Measurements from ENCODE around the gene ICAM5. TPM values are rescaled to one million over a fixed set of nuclear protein-coding genes. Genes with fewer than 3 reads are reported as not detected.

Gene ICAM5
- total RNA-seq, 1 experiment from 2014 or later = 2.0 TPM

- no peaks in the 10 kb centered on the region for H3K9me2 ChIP-seq (replicated peaks; ENCODE audit: low read length)
- H3K79me2 ChIP-seq (ENCODE audit: low read length) = no peaks in the 10 kb centered on the region
- no peaks in the 10 kb centered on the region for H3K27me3 ChIP-seq (ENCODE audit: low read length)
- no peaks in the 10 kb centered on the region for H4K20me1 ChIP-seq (ENCODE audit: low read length)
- H3K27ac ChIP-seq (ENCODE audit: low read length) = no peak overlapping the region
- no peak overlapping the region for H3K4me2 ChIP-seq (ENCODE audit: low read length)
- BruUV-seq (replicated peaks) = no TSS peak
- ATAC-seq = no peak
- DNase-seq = no peak
- no peaks in the 10 kb centered on the region for H3F3A ChIP-seq (ENCODE audit: low read length, unreplicated experiment)
- H2AFZ ChIP-seq (ENCODE audit: low read length) = no peak overlapping the region
- no peak for TF ChIP-seq CTCF (conservative IDR thresholded peaks at IDR 0.05; ENCODE audit: low read depth, low read length)
- peaks cover 8% of the 10 kb centered on the region for H3K4me1 ChIP-seq (ENCODE audit: insufficient read depth, low read length)
- intact Hi-C loops (cut with micrococcal nuclease) = no loop called here
- CTCF ChIA-PET = no interaction called here
- POLR2A ChIA-PET (ENCODE audit: unreplicated experiment) = no interaction called here
- H3K9me3 ChIP-seq (ENCODE audit: low read length) = no peaks in the 10 kb centered on the region
- no peak overlapping the region for H3K4me3 ChIP-seq (ENCODE audit: low read length)
- H3K9ac ChIP-seq (ENCODE audit: low read length) = no peak overlapping the region
- H3K36me3 ChIP-seq (ENCODE audit: low read depth, low read length) = no peaks in the 10 kb centered on the region; the same call in 1 of the 2 replicates
Observed at GRCh38 chr19:10306327-10306726, 16.6 kb downstream of the ICAM5 start.

DNA sequence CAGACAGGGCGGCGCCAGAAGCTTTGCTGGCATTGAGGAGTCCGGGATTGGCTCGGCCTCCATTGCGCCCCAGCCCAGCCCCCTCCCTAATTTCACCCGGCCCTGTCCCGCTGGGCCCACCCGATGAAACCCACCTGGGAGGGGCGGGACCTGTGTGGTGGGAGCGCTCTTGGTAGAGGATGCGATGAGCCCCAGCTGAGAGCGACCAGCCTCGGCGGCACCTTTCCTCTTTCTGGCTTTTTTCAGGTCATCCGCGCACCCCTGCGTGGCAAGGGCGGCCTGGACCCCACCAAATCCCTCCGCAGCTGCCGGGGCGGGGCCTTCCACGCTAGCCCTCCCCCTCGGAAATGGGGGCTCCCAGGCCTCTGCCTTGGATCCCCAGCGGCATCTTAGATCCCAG, 19.7 kb downstream of the ICAM5 start, which contains the start of gene ZGLP1:
Gene ZGLP1 (minus strand): TSS at position 393 of the 400 bp plus-strand sequence.
- TF ChIP-seq EZH2 (IDR thresholded peaks at IDR 0.05; ENCODE audit: low read length, unreplicated experiment) = no peak
- TF ChIP-seq CTCF (conservative IDR thresholded peaks at IDR 0.05; ENCODE audit: low read depth, low read length) = no peak
- TF ChIP-seq EZH2phosphoT487 (IDR thresholded peaks at IDR 0.05; ENCODE audit: borderline replicate concordance, low read length) = no peak
- intact Hi-C loops (cut with micrococcal nuclease) = no loop called here
- Histone ChIP-seq H3K9me3 (ENCODE audit: low read length) (no peaks in the 10 kb centered on the region), H3K36me3 (ENCODE audit: low read depth, low read length) (no peaks in the 10 kb centered on the region; the same call in 1 of the 2 replicates), H3K4me2 (ENCODE audit: low read length) (no peak within 1 kb of the TSS), H3K4me3 (ENCODE audit: low read length) (no peak within 1 kb of the TSS), H3K9ac (ENCODE audit: low read length) (no peak within 1 kb of the TSS), H3K9me2 (replicated peaks; ENCODE audit: low read length) (no peaks in the 10 kb centered on the region), H3K27ac (ENCODE audit: low read length) (no peak within 1 kb of the TSS), H3K27me3 (ENCODE audit: low read length) (no peaks in the 10 kb centered on the region), H4K20me1 (ENCODE audit: low read length) (no peaks in the 10 kb centered on the region), H3K4me1 (ENCODE audit: insufficient read depth, low read length) (0 out of 2 replicates have a peak, but pooled peaks cover under 1% of the 10 kb centered on the region), H3F3A (ENCODE audit: low read length, unreplicated experiment) (no peaks in the 10 kb centered on the region), H3K79me2 (ENCODE audit: low read length) (peaks cover 5% of the 10 kb centered on the region), H2AFZ (ENCODE audit: low read length) (no peak within 1 kb of the TSS)
- no peak for DNase-seq
- CTCF ChIA-PET = no interaction called here
- ATAC-seq = no peak
- no TSS peak for BruUV-seq (replicated peaks)
- POLR2A ChIA-PET (ENCODE audit: unreplicated experiment) = no interaction called here

DNA sequence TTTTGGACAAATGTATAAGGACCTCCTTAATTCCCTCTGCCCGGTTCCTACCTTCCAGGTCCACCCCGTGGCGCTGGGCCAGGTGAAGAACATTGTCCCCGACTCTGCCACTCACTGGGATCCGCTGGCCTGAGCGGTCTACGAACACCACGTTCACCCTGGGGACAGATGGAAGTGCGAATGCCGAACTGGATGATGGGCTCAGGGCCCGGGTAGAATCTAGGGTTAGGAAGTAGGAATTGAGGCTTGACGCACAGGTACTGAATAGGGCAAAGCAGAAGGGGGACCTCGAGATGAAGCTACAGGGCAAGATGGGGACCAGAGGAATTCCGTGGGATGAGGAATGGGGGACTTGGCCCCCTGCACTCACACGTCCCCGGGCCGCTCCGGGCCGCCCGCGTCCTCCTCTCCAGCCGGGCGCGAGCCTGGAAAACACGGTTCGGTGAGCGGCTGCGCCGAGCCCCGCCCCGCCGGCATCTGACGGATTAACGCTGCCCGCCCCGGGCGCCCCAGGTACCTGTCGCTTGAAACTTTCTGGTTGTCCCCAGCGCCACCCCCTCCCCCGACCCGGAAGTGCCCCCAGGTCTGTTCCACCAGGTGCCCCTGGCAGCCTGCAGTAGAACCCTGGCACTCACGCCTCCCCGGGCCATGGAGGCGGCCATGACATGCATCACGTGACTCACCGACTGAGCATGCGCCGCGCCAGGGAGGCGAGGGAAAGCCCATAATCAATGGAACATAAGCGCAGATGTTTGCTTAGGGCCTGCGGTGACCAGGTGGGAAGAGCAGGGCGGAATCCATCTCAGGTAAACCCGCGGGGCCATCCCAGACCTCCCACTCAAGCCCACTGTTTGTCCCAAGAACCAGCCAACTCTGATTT, 25.8 kb downstream of the ICAM5 start, which contains the start of gene FDX2:
Gene FDX2 (minus strand): TSS at position 681 of the 880 bp plus-strand sequence. CDS start 19 bp downstream, at position 662.
- H3K27me3 ChIP-seq (ENCODE audit: low read length) = no peaks in the 10 kb centered on the region
- ChIA-PET CTCF (no interaction called here), POLR2A (ENCODE audit: unreplicated experiment) (interaction anchor here (0.6 kb wide), 1 partner anchor 402 kb away, joined by 6 read pairs; no protein-coding TSS in a partner anchor)
- H3K4me3 ChIP-seq (ENCODE audit: low read length) = peak within 1 kb of the TSS; percentile 82
- no peaks in the 10 kb centered on the region for H3F3A ChIP-seq (ENCODE audit: low read length, unreplicated experiment)
- H2AFZ ChIP-seq (ENCODE audit: low read length) = peak within 1 kb of the TSS; percentile 87
- intact Hi-C loops (cut with micrococcal nuclease) = no loop called here
- H3K4me1 ChIP-seq (ENCODE audit: insufficient read depth, low read length) = peaks cover 10% of the 10 kb centered on the region; the same call in 1 of the 2 replicates
- ATAC-seq (peak; percentile 83), DNase-seq (peak; percentile 90)
- H4K20me1 ChIP-seq (ENCODE audit: low read length) = no peaks in the 10 kb centered on the region
- TSS peak; percentile 33 for BruUV-seq (replicated peaks)
- H3K36me3 ChIP-seq (ENCODE audit: low read depth, low read length) = peaks cover 20% of the 10 kb centered on the region
- peaks cover 15% of the 10 kb centered on the region for H3K79me2 ChIP-seq (ENCODE audit: low read length)
- H3K9ac ChIP-seq (ENCODE audit: low read length) = peak within 1 kb of the TSS; percentile 87
- no peaks in the 10 kb centered on the region for H3K9me2 ChIP-seq (replicated peaks; ENCODE audit: low read length)
- TF ChIP-seq EZH2 (IDR thresholded peaks at IDR 0.05; ENCODE audit: low read length, unreplicated experiment) (no peak), EZH2phosphoT487 (IDR thresholded peaks at IDR 0.05; ENCODE audit: borderline replicate concordance, low read length) (no peak), CTCF (conservative IDR thresholded peaks at IDR 0.05; ENCODE audit: low read depth, low read length) (no peak)
- H3K4me2 ChIP-seq (ENCODE audit: low read length) = peak within 1 kb of the TSS; percentile 93
- peak within 1 kb of the TSS; percentile 47 for H3K27ac ChIP-seq (ENCODE audit: low read length)
- H3K9me3 ChIP-seq (ENCODE audit: low read length) = no peaks in the 10 kb centered on the region

Measured in PC-3 (cell line).